Heart left ventricle (tissue), 16 donors: ENCODE results near the gene SLC38A10. TPM values are rescaled to one million over a fixed set of nuclear protein-coding genes. Genes with fewer than 3 reads are reported as not detected.

Source experiments
- ATAC-seq, 4 donors: fragments of 200-7000 bp; cut with Tn5 transposase; one replicate each; pipeline ENCODE4 v1.9.1; 2020 to 2022; ENCODE audit warnings: moderate library complexity in 4 of 4, mild to moderate bottlenecking in 3 of 4, moderate number of reproducible peaks in 1 of 4
- DNase-seq, 5 donors: peaks; one replicate each; pipeline ENCODE4 v3.0.0-alpha.2; 2020
- H3K27ac ChIP-seq, 12 donors: fragments of 200-600 bp; sonication (generic) in 4 of 12; one replicate each; pipeline versions ENCODE4 v1.5.0 to v1.8.0; 2016 to 2022; ENCODE audit warnings: mild to moderate bottlenecking in 2 of 12
- H3K27me3 ChIP-seq, 9 donors: fragments of 200-600 bp; sonication (generic) in 2 of 9; one replicate each; pipeline versions ENCODE4 v1.5.1 to v1.8.0; 2016 to 2022; ENCODE audit warnings: mild to moderate bottlenecking in 3 of 9
- H3K36me3 ChIP-seq, 9 donors: fragments of 200-600 bp; sonication (generic) in 2 of 9; one replicate each; pipeline versions ENCODE4 v1.5.0 to v1.8.0; 2018 to 2022; ENCODE audit warnings: mild to moderate bottlenecking in 2 of 9
- H3K4me1 ChIP-seq, 12 donors: fragments of 200-600 bp; sonication (generic) in 4 of 12; one replicate each; pipeline versions ENCODE4 v1.5.0 to v1.8.0; 2016 to 2022; ENCODE audit warnings: mild to moderate bottlenecking in 3 of 12
- H3K4me3 ChIP-seq, 12 donors: fragments of 200-600 bp; sonication (generic) in 4 of 12; one replicate each; pipeline versions ENCODE4 v1.5.0 to v1.8.0; 2017 to 2022; ENCODE audit warnings: mild to moderate bottlenecking in 9 of 12, moderate library complexity in 4 of 12
- H3K9me3 ChIP-seq, 12 donors: fragments of 200-600 bp; sonication (generic) in 4 of 12; one replicate each; pipeline versions ENCODE4 v1.5.0 to v1.8.0; 2016 to 2022; ENCODE audit warnings: mild to moderate bottlenecking in 1 of 12
- POLR2A ChIP-seq, 2 donors: fragments of 450-650 bp; IDR thresholded peaks; one replicate each; pipeline ENCODE4 v1.6.1; 2017; ENCODE audit warnings: antibody characterized with exemption in 2 of 2, mild to moderate bottlenecking in 2 of 2, moderate library complexity in 2 of 2
- WGBS, 4 donors: extraction: QIAGEN DNeasy Blood & Tissue Kit in 2 of 4; methylation state at CpG; one replicate each; pipeline versions ENCODE4 v1.1.5 to v1.1.7; 2013 to 2018; 5-methylcytosine and 5-hydroxymethylcytosine counted together
- intact Hi-C, 10 donors: fragments of 100-400 bp; cut with DNase I; formaldehyde crosslinking; loops; one replicate each; pipeline versions ENCODE4 v1.11.1 to v1.14.2; 2022
- long read RNA-seq, 3 donors: library from polyadenylated mRNA; unstranded; transcript quantifications; one replicate each; pipeline ENCODE4 v2.0.0, GENCODE V29; 2020 to 2021
- polyA plus RNA-seq, 2 donors: library from polyadenylated mRNA; stranded (reverse); fragments of 200-250 nt; gene quantifications; one replicate each; pipeline ENCODE4 v1.2.3, GENCODE V29; 2013
- total RNA-seq, 9 donors: library from RNA; depleted of rRNA in 2 of 9; stranded (reverse); fragments of >200 nt in 2 of 9; fragmentation: NEBNext Ultra II Directional in 3 of 9; extraction: Animal tissue kit (Norgen Biotek cat#: 25700) in 3 of 9; gene quantifications; one replicate each; pipeline versions ENCODE4 v1.1.0 to v1.2.4, GENCODE V29; 2016 to 2023
- TF ChIP-seq, protein P1 (sequence below), 12 donors: fragments of 200-600 bp; sonication (generic) in 4 of 12; IDR thresholded peaks; one replicate each; pipeline versions ENCODE4 v1.5.0 to v1.8.0; 2018 to 2022; ENCODE audit warnings: antibody characterized with exemption in 12 of 12, mild to moderate bottlenecking in 5 of 12
- donor health status: ischemic (EF 13 %, LVEDD 7.1; RV severe dilation, severe dysfunction).
- donor health status: healthy with polysubstance abuse.
- donor health status: DM: no; HTN: yes; CAD: no.
- donor health status: DM: no; HTN: no; CAD: no.
- donor health status: ischemic (EF 25% LVEDD 6.9; RV normal size, moderate dysfunction).
- donor health status: ischemic (EF 25% LVEDD 5.7; RV mildly dilated, moderate dysfunction).
- donor health status: healthy.
- donor health status: DM: yes; HTN: yes; CAD: no.
- donor health status: ischemic (EF 35%, LVEDD 5.7; RV mildly dilated, moderate dysfunction).
- donor health status: nonischemic (EF 11% LVEDD 7.7; RV severe dilation, severe dysfunction).
- donor health status: DM: yes; HTN: yes; CAD: no.
- donor health status: PGD.
- donor health status: ischemic (EF 29% LVEDD 5.4; RV normal size, mild dysfunction).
- donor health status: nonischemic (EF 23%, LVEDD 6.1; RV moderate dilation, normal function).

Gene SLC38A10
- total RNA-seq (10 to 100 TPM; 27.4 to 67.7 (median 43.1) TPM), polyA plus RNA-seq (10 to 100 TPM; 48.0 to 63.3 TPM)
- long read RNA-seq, donor 1, full-length matches to known transcripts = 30 of 233 reads
- long read RNA-seq, donor 1, partial matches to known transcripts = 26 of 233 reads
- long read RNA-seq, donor 1, other reads (novel, unspliced or antisense) = 177 of 233 reads
- long read RNA-seq, donor 2, full-length matches to known transcripts = 36 of 164 reads
- long read RNA-seq, donor 2, partial matches to known transcripts = 21 of 164 reads
- long read RNA-seq, donor 2, other reads (novel, unspliced or antisense) = 107 of 164 reads
- long read RNA-seq, donor 3, full-length matches to known transcripts = 40 of 217 reads
- long read RNA-seq, donor 3, partial matches to known transcripts = 19 of 217 reads
- long read RNA-seq, donor 3, other reads (novel, unspliced or antisense) = 158 of 217 reads

DNA sequence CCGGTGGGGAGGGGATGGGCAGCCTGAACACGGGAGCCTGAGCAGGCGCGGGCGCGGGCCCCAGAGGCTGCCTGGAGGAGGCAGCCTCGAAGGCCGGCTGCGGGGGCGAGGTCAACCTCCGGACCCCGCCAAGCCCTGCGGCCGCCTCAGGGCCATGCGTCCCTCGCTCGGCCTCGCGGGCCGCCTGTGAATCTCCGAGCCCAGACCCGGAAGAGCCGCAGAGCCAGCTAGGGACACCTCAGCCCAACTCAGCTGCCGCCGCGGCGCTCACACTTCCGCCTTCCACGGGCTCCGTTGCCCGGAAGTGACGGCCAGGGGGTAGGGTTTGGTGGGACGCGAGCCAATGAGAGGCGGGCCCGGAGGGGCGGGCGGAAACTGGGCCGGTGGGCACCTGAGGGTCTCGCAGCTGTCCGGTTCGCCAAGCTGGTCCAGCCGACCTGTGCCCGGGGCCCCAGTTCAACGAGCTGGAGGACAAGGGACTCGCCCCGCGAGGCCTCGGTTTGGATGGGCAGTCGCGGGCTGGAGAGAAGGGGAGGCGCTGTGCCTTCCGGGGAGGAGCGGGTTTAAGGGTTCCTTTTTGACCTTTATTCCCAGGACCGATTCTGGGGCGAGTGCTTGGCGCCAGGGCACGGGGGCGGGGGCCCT is at the start of gene SLC38A10:
SLC38A10 (minus strand) TSS at position 277 of the 645 bp plus-strand sequence. CDS start 386 bp downstream, outside the sequence.
- peak; percentile 44 to 94 for TF ChIP-seq POLR2A (IDR thresholded peaks at IDR 0.05)
- TF ChIP-seq, protein P1, sequence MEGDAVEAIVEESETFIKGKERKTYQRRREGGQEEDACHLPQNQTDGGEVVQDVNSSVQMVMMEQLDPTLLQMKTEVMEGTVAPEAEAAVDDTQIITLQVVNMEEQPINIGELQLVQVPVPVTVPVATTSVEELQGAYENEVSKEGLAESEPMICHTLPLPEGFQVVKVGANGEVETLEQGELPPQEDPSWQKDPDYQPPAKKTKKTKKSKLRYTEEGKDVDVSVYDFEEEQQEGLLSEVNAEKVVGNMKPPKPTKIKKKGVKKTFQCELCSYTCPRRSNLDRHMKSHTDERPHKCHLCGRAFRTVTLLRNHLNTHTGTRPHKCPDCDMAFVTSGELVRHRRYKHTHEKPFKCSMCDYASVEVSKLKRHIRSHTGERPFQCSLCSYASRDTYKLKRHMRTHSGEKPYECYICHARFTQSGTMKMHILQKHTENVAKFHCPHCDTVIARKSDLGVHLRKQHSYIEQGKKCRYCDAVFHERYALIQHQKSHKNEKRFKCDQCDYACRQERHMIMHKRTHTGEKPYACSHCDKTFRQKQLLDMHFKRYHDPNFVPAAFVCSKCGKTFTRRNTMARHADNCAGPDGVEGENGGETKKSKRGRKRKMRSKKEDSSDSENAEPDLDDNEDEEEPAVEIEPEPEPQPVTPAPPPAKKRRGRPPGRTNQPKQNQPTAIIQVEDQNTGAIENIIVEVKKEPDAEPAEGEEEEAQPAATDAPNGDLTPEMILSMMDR (IDR thresholded peaks at IDR 0.05) = peak in 4 of 12 donors; percentile 16 to 63 (median 24)
- DNase-seq = peak; percentile 93 to 98 (median 94)
- intact Hi-C loops = loop anchor here in 8 of 10 donors (2.0 to 10.0 kb wide), 7 partner anchors 40 to 190 kb away; partner anchors contain the start of gene BAHCC1 (in 4 of the 8)

DNA sequence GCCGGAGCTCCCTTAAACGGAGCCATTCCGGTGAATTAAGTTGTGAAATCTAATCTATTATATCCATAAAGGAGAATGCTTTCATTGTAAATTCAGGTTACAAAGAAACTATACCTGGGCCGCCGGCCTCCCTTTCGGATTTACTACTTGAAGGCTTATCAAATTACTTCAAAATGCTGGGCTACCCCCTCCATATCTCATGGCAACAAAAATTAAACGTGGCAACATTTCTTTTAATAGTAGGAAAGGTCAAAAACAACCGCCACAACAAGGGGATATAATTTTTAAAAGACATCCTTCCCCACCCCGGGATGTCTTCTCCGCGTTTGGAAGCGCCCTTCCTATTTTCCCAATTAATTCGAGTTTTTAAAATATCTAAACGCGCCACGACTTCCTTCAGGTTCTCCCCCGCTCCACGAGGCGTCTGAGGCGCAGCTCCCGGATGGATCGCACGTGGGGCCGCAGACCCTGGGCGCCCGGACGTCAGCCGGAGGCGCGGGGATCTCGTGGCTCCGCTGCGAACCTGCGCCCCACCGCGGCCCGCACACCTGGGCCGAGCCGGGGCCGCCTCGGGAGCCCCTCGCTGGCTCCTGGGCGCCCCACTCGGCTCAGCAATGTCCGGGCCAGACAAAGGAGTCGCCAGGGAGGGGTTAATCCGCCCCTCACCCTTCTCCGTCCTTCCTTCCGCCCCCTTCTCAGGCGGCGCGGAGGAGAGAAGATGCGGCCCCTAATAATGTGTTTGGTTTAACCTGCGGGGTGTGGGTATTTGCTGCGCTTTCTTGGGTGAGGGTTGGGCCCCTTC is 47.4 kb upstream of the SLC38A10 start:
- WGBS, 4 donors = 23 to 32% (median 28%) methylated on average over 37 to 55 of the region's 55 CpGs
- peaks cover 0 to 35% (median 0%) of the 10 kb centered on the region in 9 donors for H3K27me3 ChIP-seq
- peaks cover 0 to 3% (median 0%) of the 10 kb centered on the region in 9 donors for H3K36me3 ChIP-seq
- no peak for TF ChIP-seq POLR2A (IDR thresholded peaks at IDR 0.05)
- TF ChIP-seq, protein P1 (IDR thresholded peaks at IDR 0.05) = no peak
- intact Hi-C loops = no loop called here
- peaks cover 3 to 68% (median 41%) of the 10 kb centered on the region in 12 donors for H3K4me1 ChIP-seq
- no peaks in the 10 kb centered on the region for H3K9me3 ChIP-seq
- peak overlapping the region; percentile 66 to 93 (median 82) for H3K4me3 ChIP-seq
- ATAC-seq (no peak), DNase-seq (peak in 1 of 5 donors; percentile 25)
- H3K27ac ChIP-seq = peak overlapping the region; percentile 94 to 99 (median 97)

More for the DNA sequence above, at the start of gene SLC38A10:
- Histone ChIP-seq H3K27me3 (no peaks in the 10 kb centered on the region), H3K4me3 (peak within 1 kb of the TSS; percentile 57 to 97 (median 85)), H3K36me3 (no peaks in the 10 kb centered on the region), H3K9me3 (no peaks in the 10 kb centered on the region), H3K4me1 (peaks cover 8 to 49% (median 31%) of the 10 kb centered on the region in 12 donors), H3K27ac (peak within 1 kb of the TSS; percentile 85 to 99 (median 96))
- WGBS, 4 donors = 0 to 1% (median 0%) methylated on average over 33 to 59 of the region's 59 CpGs
- peak; percentile 81 to 94 (median 94) for ATAC-seq

DNA sequence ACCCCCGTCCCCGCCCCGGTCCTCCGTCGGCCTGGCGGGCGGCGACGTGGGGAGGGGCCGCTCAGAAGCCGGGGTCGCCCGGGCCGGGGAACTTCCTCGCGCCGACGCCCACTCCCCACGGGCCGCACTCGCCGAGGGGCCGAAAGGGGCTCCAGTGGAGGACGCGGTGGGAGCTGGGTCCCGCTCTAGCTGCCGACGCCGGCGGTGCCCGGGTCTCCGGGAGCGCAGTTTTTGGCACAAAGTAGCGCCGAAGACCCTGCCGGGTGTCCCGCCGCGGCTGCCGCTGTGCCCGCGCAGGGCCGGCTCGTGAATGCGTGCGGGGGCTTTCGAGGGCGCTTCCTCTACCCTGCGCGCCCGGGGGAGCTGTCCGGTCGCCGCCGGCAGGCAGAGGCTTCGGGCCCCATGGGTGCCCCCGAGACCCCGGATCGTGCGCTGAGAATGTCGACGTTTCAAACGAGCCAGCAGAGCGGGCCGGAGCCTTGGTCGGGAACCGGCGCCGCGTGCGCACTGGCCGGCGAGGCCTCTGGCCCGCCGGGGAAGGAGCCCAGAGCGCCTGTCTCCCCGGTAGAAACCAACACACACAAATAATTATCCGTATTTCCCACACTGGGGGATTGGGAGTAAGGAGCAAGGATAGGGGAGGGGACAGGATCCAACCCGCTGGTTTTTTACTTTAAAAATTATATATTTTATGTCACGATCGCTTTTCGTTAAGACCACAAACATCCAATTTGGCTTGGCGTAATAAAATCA is 46.6 kb upstream of the SLC38A10 start:
- TF ChIP-seq POLR2A (IDR thresholded peaks at IDR 0.05) = no peak
- TF ChIP-seq, protein P1 (IDR thresholded peaks at IDR 0.05) = no peak
- WGBS, 4 donors = 27 to 37% (median 32%) methylated on average over 36 to 83 of the region's 83 CpGs
- DNase-seq = peak in 2 of 5 donors; percentile 31 to 65
- ATAC-seq = no peak
- H3K27ac ChIP-seq = peak overlapping the region; percentile 94 to 99 (median 97)
- H3K9me3 ChIP-seq = no peaks in the 10 kb centered on the region
- H3K27me3 ChIP-seq = peaks cover 0 to 35% (median 0%) of the 10 kb centered on the region in 9 donors
- intact Hi-C loops = loop anchor here in 1 of 10 donors (1.0 kb wide), 1 partner anchor 32 kb away; no protein-coding TSS in a partner anchor
- H3K4me1 ChIP-seq = peaks cover 6 to 65% (median 44%) of the 10 kb centered on the region in 12 donors
- peak overlapping the region; percentile 33 to 93 (median 82) for H3K4me3 ChIP-seq
- H3K36me3 ChIP-seq = peaks cover 0 to 3% (median 0%) of the 10 kb centered on the region in 9 donors
